PC-3 (cell line): ENCODE measurements around the gene UGT3A1. TPM values are rescaled to one million over a fixed set of nuclear protein-coding genes. Genes with fewer than 3 reads are reported as not detected.

Source experiments
- ATAC-seq: fragments of 200-7000 bp; cut with Tn5 transposase; 2 replicates; pipeline ENCODE4 v1.9.1; 2020; ENCODE audit warnings: mild to moderate bottlenecking, moderate library complexity
- BruUV-seq: library from RNA; stranded (reverse); fragments of 400-500 nt; replicated peaks from 2 replicates; lab custom pipeline; 2021; lab: Mats Ljungman, UMichigan
- CTCF ChIA-PET: fragments of 300-600 bp; sonication (Branson Sonifier 250); formaldehyde crosslinking; loops from one replicate; lab custom pipeline; 2022; ENCODE audit warnings: antibody characterized with exemption; lab: Charles Lee
- POLR2A ChIA-PET: fragments of 300-600 bp; sonication (Branson Sonifier 250); formaldehyde crosslinking; loops from one replicate; lab custom pipeline; 2022; ENCODE audit warnings: antibody characterized with exemption; ENCODE audit not compliant: unreplicated experiment; lab: Charles Lee
- DNase-seq: peaks from one replicate; pipeline ENCODE4 v3.0.0-alpha.2; 2015
- H2AFZ ChIP-seq: fragments of 300-600 bp; sonication (generic); 2 replicates; pipeline ENCODE4 v1.6.0; 2016; ENCODE audit warnings: antibody characterized with exemption, low read length
- H3F3A ChIP-seq: fragments of 300-600 bp; sonication (generic); one replicate; pipeline ENCODE4 v1.6.0; 2017; ENCODE audit warnings: antibody characterized with exemption, low read length, control low read depth, mild to moderate bottlenecking; ENCODE audit not compliant: unreplicated experiment
- H3K27ac ChIP-seq: fragments of 300-600 bp; sonication (generic); 2 replicates; pipeline ENCODE4 v1.5.1; 2016; ENCODE audit warnings: mild to moderate bottlenecking, low read length
- H3K27me3 ChIP-seq: fragments of 300-600 bp; sonication (generic); 2 replicates; pipeline ENCODE4 v1.6.1; 2016; ENCODE audit warnings: low read length, mixed read lengths
- H3K36me3 ChIP-seq: fragments of 300-600 bp; sonication (generic); 2 replicates; pipeline ENCODE4 v1.6.1; 2016; ENCODE audit warnings: low read depth, mixed run types, low read length, mixed read lengths
- H3K4me1 ChIP-seq: fragments of 300-600 bp; sonication (generic); 2 replicates; pipeline ENCODE4 v1.5.1; 2016; ENCODE audit warnings: low read length; ENCODE audit not compliant: insufficient read depth
- H3K4me2 ChIP-seq: fragments of 300-600 bp; sonication (generic); 2 replicates; pipeline ENCODE4 v1.6.0; 2016; ENCODE audit warnings: low read length
- H3K4me3 ChIP-seq: fragments of 300-600 bp; sonication (generic); 2 replicates; pipeline ENCODE4 v1.5.1; 2016; ENCODE audit warnings: mild to moderate bottlenecking, low read length, mixed read lengths
- H3K79me2 ChIP-seq: fragments of 300-600 bp; sonication (generic); 2 replicates; pipeline ENCODE4 v1.6.1; 2017; ENCODE audit warnings: low read length, mixed read lengths
- H3K9ac ChIP-seq: fragments of 300-600 bp; sonication (generic); 2 replicates; pipeline ENCODE4 v1.6.0; 2016; ENCODE audit warnings: mild to moderate bottlenecking, low read length
- H3K9me2 ChIP-seq: fragments of 300-600 bp; sonication (generic); replicated peaks from 2 replicates; pipeline ENCODE4 v1.6.1; 2016; ENCODE audit warnings: mixed run types, low read length, mixed read lengths
- H3K9me3 ChIP-seq: fragments of 300-600 bp; sonication (generic); 2 replicates; pipeline ENCODE4 v1.6.1; 2016; ENCODE audit warnings: low read length, mixed read lengths
- H4K20me1 ChIP-seq: fragments of 300-600 bp; sonication (generic); 2 replicates; pipeline ENCODE4 v1.6.1; 2016; ENCODE audit warnings: low read length, mixed read lengths
- EZH2 ChIP-seq: fragments of 300-600 bp; sonication (generic); IDR thresholded peaks from one replicate; pipeline ENCODE4 v1.6.1; 2017; ENCODE audit warnings: antibody characterized with exemption, mild to moderate bottlenecking, low read length; ENCODE audit not compliant: unreplicated experiment
- EZH2phosphoT487 ChIP-seq: fragments of 300-600 bp; sonication (generic); IDR thresholded peaks from 2 replicates; pipeline ENCODE4 v1.6.1; 2018; ENCODE audit warnings: mild to moderate bottlenecking, antibody characterized with exemption, low read length, borderline replicate concordance
- intact Hi-C: fragments of 100-400 bp; cut with micrococcal nuclease; formaldehyde crosslinking; loops from 2 replicates; pipeline ENCODE4 v1.9.0; 2023
- total RNA-seq: library from RNA; depleted of rRNA; stranded (reverse); fragments of >200 nt; gene quantifications from 2 replicates; pipeline ENCODE4 v1.2.3, GENCODE V29; 2014
- TF ChIP-seq, protein P1 (sequence below): fragments of 300-600 bp; sonication (generic); conservative IDR thresholded peaks from 2 replicates; pipeline ENCODE4 v1.5.1; 2017; ENCODE audit warnings: antibody characterized with exemption, low read depth, mild to moderate bottlenecking, low read length

UGT3A1 gene
- total RNA-seq, 1 experiment from 2014 or later = not detected

DNA sequence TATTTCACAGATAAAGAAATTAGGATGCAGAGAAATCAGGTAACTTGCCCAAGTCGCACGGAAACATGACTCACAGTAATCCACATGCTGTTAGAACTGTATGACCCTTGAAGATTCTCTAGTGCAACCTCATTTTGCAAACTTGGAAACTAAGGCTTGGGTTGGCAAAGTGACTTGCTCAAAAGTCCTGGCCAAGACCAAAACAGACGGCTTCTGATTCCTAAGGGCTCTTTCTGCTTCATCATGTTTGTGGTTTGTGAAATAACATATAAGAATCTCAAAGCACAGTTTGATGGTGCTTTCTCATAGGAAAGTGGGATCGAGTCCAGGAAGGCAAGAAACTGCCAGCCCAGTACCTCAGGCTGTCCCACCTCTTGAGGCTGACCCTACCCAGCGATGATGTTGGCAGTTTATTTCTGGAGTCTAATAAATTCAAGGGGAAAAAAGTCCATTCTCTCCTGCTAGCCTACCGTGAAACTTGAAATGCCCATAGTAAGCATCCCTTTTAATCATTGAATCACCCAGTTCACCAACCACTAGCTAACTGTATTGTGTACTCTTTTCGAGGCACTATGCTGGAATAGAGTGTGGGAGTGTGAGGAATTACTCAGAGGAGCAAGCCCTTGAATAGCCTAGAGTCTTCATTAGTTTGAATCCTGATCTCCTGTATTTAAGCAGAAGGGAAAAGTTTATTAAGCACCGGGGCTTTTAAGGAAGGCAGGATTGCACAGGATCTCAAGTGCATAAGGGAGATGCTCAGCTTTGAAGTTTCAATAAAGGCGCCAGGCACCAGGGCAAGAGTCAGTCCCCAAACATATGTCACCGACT is 66.9 kb downstream of the UGT3A1 start:
- DNase-seq = peak; percentile 72

DNA sequence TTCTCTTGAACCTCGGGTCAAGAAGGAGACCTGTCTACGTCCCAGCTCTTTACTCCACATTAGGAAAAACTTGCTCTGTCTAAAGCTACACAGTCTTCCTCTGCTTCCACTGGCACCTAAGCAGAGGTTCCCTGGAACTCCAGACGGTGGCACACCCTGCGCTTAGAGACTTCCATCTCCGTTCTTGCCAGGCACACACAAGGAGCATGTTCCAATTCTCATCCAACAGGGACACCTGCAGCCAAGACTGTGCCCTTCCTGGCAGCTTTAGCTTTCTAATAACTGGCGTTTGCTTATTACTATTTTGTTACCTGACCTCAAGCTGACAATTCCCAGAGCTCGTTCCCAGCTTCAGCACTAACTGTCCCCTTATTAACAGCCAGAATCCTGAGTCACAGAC is 68.7 kb downstream of the UGT3A1 start:
- Histone ChIP-seq H3K9me3 (no peaks in the 10 kb centered on the region), H3K9ac (no peak overlapping the region), H3F3A (peaks cover 6% of the 10 kb centered on the region), H3K9me2 (no peaks in the 10 kb centered on the region), H3K79me2 (no peaks in the 10 kb centered on the region), H3K4me1 (peaks cover 43% of the 10 kb centered on the region), H2AFZ (no peak overlapping the region), H4K20me1 (no peaks in the 10 kb centered on the region), H3K4me3 (no peak overlapping the region), H3K27me3 (no peaks in the 10 kb centered on the region), H3K4me2 (no peak overlapping the region), H3K27ac (no peak overlapping the region), H3K36me3 (no peaks in the 10 kb centered on the region; the same call in 1 of the 2 replicates)
- DNase-seq (no peak), ATAC-seq (no peak)
- ChIA-PET POLR2A (no interaction called here), CTCF (no interaction called here)
- BruUV-seq = no TSS peak
- intact Hi-C loops = loop anchor here (10.0 kb wide), 1 partner anchor 698 kb away; no protein-coding TSS in a partner anchor
- TF ChIP-seq EZH2phosphoT487 = no peak
- TF ChIP-seq EZH2 = no peak
- TF ChIP-seq, protein P1, sequence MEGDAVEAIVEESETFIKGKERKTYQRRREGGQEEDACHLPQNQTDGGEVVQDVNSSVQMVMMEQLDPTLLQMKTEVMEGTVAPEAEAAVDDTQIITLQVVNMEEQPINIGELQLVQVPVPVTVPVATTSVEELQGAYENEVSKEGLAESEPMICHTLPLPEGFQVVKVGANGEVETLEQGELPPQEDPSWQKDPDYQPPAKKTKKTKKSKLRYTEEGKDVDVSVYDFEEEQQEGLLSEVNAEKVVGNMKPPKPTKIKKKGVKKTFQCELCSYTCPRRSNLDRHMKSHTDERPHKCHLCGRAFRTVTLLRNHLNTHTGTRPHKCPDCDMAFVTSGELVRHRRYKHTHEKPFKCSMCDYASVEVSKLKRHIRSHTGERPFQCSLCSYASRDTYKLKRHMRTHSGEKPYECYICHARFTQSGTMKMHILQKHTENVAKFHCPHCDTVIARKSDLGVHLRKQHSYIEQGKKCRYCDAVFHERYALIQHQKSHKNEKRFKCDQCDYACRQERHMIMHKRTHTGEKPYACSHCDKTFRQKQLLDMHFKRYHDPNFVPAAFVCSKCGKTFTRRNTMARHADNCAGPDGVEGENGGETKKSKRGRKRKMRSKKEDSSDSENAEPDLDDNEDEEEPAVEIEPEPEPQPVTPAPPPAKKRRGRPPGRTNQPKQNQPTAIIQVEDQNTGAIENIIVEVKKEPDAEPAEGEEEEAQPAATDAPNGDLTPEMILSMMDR = no peak

More for the DNA sequence above, 66.9 kb downstream of the UGT3A1 start:
- peak overlapping the region; percentile 33 for H3K27ac ChIP-seq
- TF ChIP-seq EZH2 = no peak
- no peaks in the 10 kb centered on the region for H3K9me3 ChIP-seq
- intact Hi-C loops = loop anchor here (1.0 to 10.0 kb wide), 2 partner anchors 67 to 700 kb away; no protein-coding TSS in a partner anchor
- peak overlapping the region; percentile 70 for H3K4me2 ChIP-seq
- H3K9ac ChIP-seq = no peak overlapping the region
- POLR2A ChIA-PET = interaction anchor here (1.0 kb wide), 1 partner anchor 66 kb away, joined by 3 read pairs; no protein-coding TSS in a partner anchor
- H4K20me1 ChIP-seq = no peaks in the 10 kb centered on the region
- H3F3A ChIP-seq = peaks cover 3% of the 10 kb centered on the region
- peak overlapping the region; percentile 40 for H3K4me3 ChIP-seq
- no peaks in the 10 kb centered on the region; the same call in 1 of the 2 replicates for H3K36me3 ChIP-seq
- no peaks in the 10 kb centered on the region for H3K79me2 ChIP-seq
- CTCF ChIA-PET = interaction anchor here (0.5 to 3.9 kb wide), 5 partner anchors 62 to 1179 kb away, joined by 3 to 51 read pairs (median 3); no protein-coding TSS in a partner anchor
- peak; percentile 27 for ATAC-seq
- H3K9me2 ChIP-seq = no peaks in the 10 kb centered on the region
- peaks cover 35% of the 10 kb centered on the region for H3K4me1 ChIP-seq
- peaks cover 9% of the 10 kb centered on the region for H3K27me3 ChIP-seq
- peak overlapping the region; percentile 59 for H2AFZ ChIP-seq
- no TSS peak for BruUV-seq

DNA sequence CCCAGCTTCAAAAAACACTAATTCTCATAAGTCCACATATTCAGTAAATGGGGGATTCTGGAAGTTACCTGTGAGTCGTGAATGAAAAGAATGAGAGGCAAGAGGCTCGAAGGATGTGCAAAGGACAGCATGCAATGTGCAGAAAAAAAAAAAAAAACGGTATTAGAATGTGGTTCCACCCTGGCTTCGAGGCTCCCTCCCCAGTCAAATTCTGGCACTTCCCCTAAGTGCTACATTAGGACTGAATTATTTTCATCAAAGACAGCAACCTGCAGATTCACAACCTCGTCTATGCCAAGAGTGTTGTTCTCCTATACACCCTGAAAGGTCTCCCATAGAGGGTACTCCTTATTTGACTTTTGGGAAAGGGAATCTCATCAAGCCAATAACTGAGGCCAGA is 69.3 kb downstream of the UGT3A1 start:
- CTCF ChIA-PET = no interaction called here
- no peak for ATAC-seq

More for the DNA sequence above, 69.3 kb downstream of the UGT3A1 start:
- Histone ChIP-seq H3K9ac (no peak overlapping the region), H3K9me3 (no peaks in the 10 kb centered on the region), H3K27me3 (no peaks in the 10 kb centered on the region), H3K79me2 (no peaks in the 10 kb centered on the region), H2AFZ (no peak overlapping the region), H3K36me3 (no peaks in the 10 kb centered on the region; the same call in 1 of the 2 replicates), H3K4me3 (no peak overlapping the region), H4K20me1 (no peaks in the 10 kb centered on the region), H3F3A (peaks cover 6% of the 10 kb centered on the region), H3K4me1 (peaks cover 43% of the 10 kb centered on the region), H3K9me2 (no peaks in the 10 kb centered on the region), H3K4me2 (no peak overlapping the region), H3K27ac (no peak overlapping the region)
- TF ChIP-seq EZH2phosphoT487 = no peak
- TF ChIP-seq, protein P1 = no peak
- TF ChIP-seq EZH2 = no peak
- POLR2A ChIA-PET = interaction anchor here (0.6 kb wide), 1 partner anchor 303 kb away, joined by 5 read pairs; no protein-coding TSS in a partner anchor
- no TSS peak for BruUV-seq
- no peak for DNase-seq
- intact Hi-C loops = loop anchor here (10.0 kb wide), 1 partner anchor 697 kb away; no protein-coding TSS in a partner anchor
